GM12878 (cell line): Measurements from ENCODE around the gene LRR1. TPM values are rescaled to one million over a fixed set of nuclear protein-coding genes. Genes with fewer than 3 reads are reported as not detected.
A peak's percentile ranks its signal among the peaks of the same experiment; 100 is the strongest.

Experiments
- BACH1 ChIP-seq: fragments of 450-650 bp; IDR thresholded peaks from 2 replicates; pipeline ENCODE4 v1.6.1; 2017; ENCODE audit warnings: mild to moderate bottlenecking, borderline replicate concordance
- BCL3 ChIP-seq: IDR thresholded peaks from 2 replicates; pipeline ENCODE4 v1.6.1; 2011; ENCODE audit warnings: borderline replicate concordance, low read depth, mild to moderate bottlenecking, moderate library complexity, low read length; ENCODE audit not compliant: insufficient read depth, poor library complexity, severe bottlenecking
- BHLHE40 ChIP-seq, 2 experiments: fragments of 450-650 bp in 1 of 2; IDR thresholded peaks; 2 replicates each; pipeline ENCODE4 v1.6.1; 2011 to 2017; ENCODE audit warnings: low read depth in 2 of 2, borderline replicate concordance in 1 of 2, improper control_type of control experiment in 1 of 2, low read length in 1 of 2, mild to moderate bottlenecking in 1 of 2
- CREM ChIP-seq: IDR thresholded peaks from 2 replicates; pipeline ENCODE4 v1.6.1; 2014; ENCODE audit warnings: antibody characterized with exemption, low read depth
- KLF5 ChIP-seq: fragments of 450-650 bp; IDR thresholded peaks from 2 replicates; pipeline ENCODE4 v1.6.1; 2014; ENCODE audit warnings: mild to moderate bottlenecking; ENCODE audit not compliant: partially characterized antibody
- MAX ChIP-seq: IDR thresholded peaks from 2 replicates; pipeline ENCODE4 v1.6.1; 2012; ENCODE audit warnings: low read depth, low read length, improper control_type of control experiment
- NFIC ChIP-seq: IDR thresholded peaks from 2 replicates; pipeline ENCODE4 v1.6.1; 2012; ENCODE audit warnings: low read depth, mild to moderate bottlenecking, inconsistent platforms, low read length, moderate library complexity
- PAX5 ChIP-seq: IDR thresholded peaks from 2 replicates; pipeline ENCODE4 v1.6.1; 2011; ENCODE audit warnings: low read depth, low read length, borderline replicate concordance
- POLR2A ChIP-seq: IDR thresholded peaks from 2 replicates; pipeline ENCODE4 v1.6.1; 2011; ENCODE audit warnings: low read depth, mild to moderate bottlenecking, low read length
- PRDM15 ChIP-seq: fragments of 450-650 bp; formaldehyde crosslinking; IDR thresholded peaks from 2 replicates; pipeline ENCODE4 v1.4.0; 2020; ENCODE audit warnings: mild to moderate bottlenecking, moderate library complexity
- RCOR1 ChIP-seq: conservative IDR thresholded peaks from 2 replicates; pipeline ENCODE4 v1.6.1; 2012; ENCODE audit warnings: low read depth, low read length, improper control_type of control experiment
- RELA ChIP-seq: fragments of 450-650 bp; IDR thresholded peaks from 2 replicates; pipeline ENCODE4 v1.8.0; 2014; ENCODE audit warnings: borderline replicate concordance; ENCODE audit not compliant: partially characterized antibody
- SREBF1 ChIP-seq: IDR thresholded peaks from 2 replicates; pipeline ENCODE4 v1.6.1; 2012; ENCODE audit warnings: mild to moderate bottlenecking, low read length
- STAT1 ChIP-seq: fragments of 450-650 bp; conservative IDR thresholded peaks from 2 replicates; pipeline ENCODE4 v1.6.1; 2014; ENCODE audit warnings: antibody characterized with exemption, mild to moderate bottlenecking
- TBL1XR1 ChIP-seq: IDR thresholded peaks from 2 replicates; pipeline ENCODE4 v1.6.1; 2012; ENCODE audit warnings: low read depth, low read length, improper control_type of control experiment
- WRNIP1 ChIP-seq: IDR thresholded peaks from 2 replicates; pipeline ENCODE4 v1.6.1; 2011; ENCODE audit warnings: low read depth, low read length, improper control_type of control experiment, borderline replicate concordance
- ZBTB11 ChIP-seq: fragments of 450-650 bp; formaldehyde crosslinking; IDR thresholded peaks from 2 replicates; pipeline ENCODE4 v1.5.0; 2022; ENCODE audit warnings: mild to moderate bottlenecking, missing genetic modification characterization
- ZBTB33 ChIP-seq: fragments of 450-650 bp; IDR thresholded peaks from 2 replicates; pipeline ENCODE4 v1.6.1; 2017; ENCODE audit warnings: mild to moderate bottlenecking
- ZNF24 ChIP-seq: fragments of 450-650 bp; IDR thresholded peaks from 2 replicates; pipeline ENCODE4 v1.6.1; 2017; ENCODE audit warnings: antibody characterized with exemption, mild to moderate bottlenecking
- polyA plus RNA-seq, 11 experiments: library from polyadenylated mRNA; depleted of rRNA in 4 of 11; unstranded in 6 of 11; stranded (reverse) in 5 of 11; fragments of >200 nt; fragmentation: Nextera tagmentation in 4 of 11; fragmentation: Illumina TruSeq in 1 of 11; extraction: Ambion mirVana in 4 of 11; extraction: Trizol in 1 of 11; gene quantifications; 1 replicate in 1 of 11; 2 replicates in 10 of 11; pipeline versions ENCODE4 v1.2.1 to v1.2.3, GENCODE V29; 2011 to 2016; ENCODE audit warnings: inconsistent platforms in 2 of 11, missing spikeins in 2 of 11, low read depth in 1 of 11
- total RNA-seq, 4 experiments: library from RNA; depleted of rRNA in 3 of 4; stranded (reverse); fragments of >200 nt in 3 of 4; fragmentation: Illumina TruSeq in 1 of 4; extraction: Trizol in 1 of 4; gene quantifications; 2 replicates each; pipeline versions ENCODE4 v1.2.1 to v1.2.3, GENCODE V29; 2013 to 2021

LRR1 gene
- total and polyA plus RNA-seq, 10 of the 15 experiments (the other 5 are each of a cell fraction or from before 2014, with no cell fraction given): 36.9 to 110 (median 53.1) TPM

- peak; percentile 67 for TF ChIP-seq RELA
- TF ChIP-seq CREM: peak; percentile 96
- no peak for TF ChIP-seq RCOR1
- no peak for TF ChIP-seq NFIC
- TF ChIP-seq PAX5: no peak
- peak; percentile 49; the same call in 1 of the 2 replicates for TF ChIP-seq TBL1XR1
- peak; percentile 84 to 95 for TF ChIP-seq BHLHE40 (IDR thresholded peaks at IDR 0.05; ENCODE audit: borderline replicate concordance in 1 of 2, low read depth in 2 of 2, low read length in 1 of 2)
- TF ChIP-seq ZNF24: no peak
- no peak for TF ChIP-seq SREBF1
- no peak for TF ChIP-seq BACH1
- TF ChIP-seq WRNIP1: no peak
- TF ChIP-seq MAX: no peak; the same call in 1 of the 2 replicates
- peak; percentile 83 for TF ChIP-seq PRDM15
- no peak for TF ChIP-seq BCL3
- TF ChIP-seq STAT1: no peak
- TF ChIP-seq ZBTB33: no peak
- peak; percentile 91 for TF ChIP-seq POLR2A
- peak; percentile 81 for TF ChIP-seq KLF5
- TF ChIP-seq ZBTB11 (CRISPR knock-in tag): 0 out of 2 replicates have a peak, but pooled peaks have one; percentile 33
Observed at GRCh38 chr14:49585803-49586672, 12.7 kb upstream of the LRR1 start, which contains the start of gene RPS29 (continued).
